Measurements from ENCODE around the gene OR6A2. TPM values are rescaled to one million over a fixed set of nuclear protein-coding genes. Genes with fewer than 3 reads are reported as not detected.
"Not testable (repeated sequence)": the region's sequence is repeated elsewhere in the genome, so short reads cannot be mapped to it uniquely, and the experiment has no call there.

The OR6A2 gene
- total RNA-seq, 1 donor from 2014 or later, result 0.32 TPM

- Mint-ChIP-seq H3K4me1 (ENCODE audit: low read depth) (peaks cover 1% of the 10 kb centered on the region), H3K27me3 (ENCODE audit: low read depth) (peaks cover 28% of the 10 kb centered on the region), H3K36me3 (ENCODE audit: low read depth) (no peaks in the 10 kb centered on the region), H3K4me3 (ENCODE audit: low read depth) (no peak overlapping the region), H3K9me3 (no peaks in the 10 kb centered on the region), H3K27ac (no peak overlapping the region)
- peak; percentile 23 for DNase-seq (ENCODE audit: low spot score)
- intact Hi-C loops (cut with micrococcal nuclease), result loop anchor here (10.0 kb wide), 1 partner anchor 182 kb away; no protein-coding TSS in a partner anchor
Measured at GRCh38 chr11:6812390-6813005, 13.0 kb upstream of the OR6A2 start.

- H3K27ac Mint-ChIP-seq; H3K27me3 Mint-ChIP-seq (ENCODE audit: low read depth); H3K36me3 Mint-ChIP-seq (ENCODE audit: low read depth); H3K9me3 Mint-ChIP-seq; H3K4me1 Mint-ChIP-seq (ENCODE audit: low read depth); DNase-seq (ENCODE audit: low spot score); intact Hi-C loops (cut with micrococcal nuclease); H3K4me3 Mint-ChIP-seq (ENCODE audit: low read depth): not testable (repeated sequence)
Measured at GRCh38 chr11:6801075-6801474, 1.6 kb upstream of the OR6A2 start.

- Mint-ChIP-seq H3K36me3 (ENCODE audit: low read depth) (no peaks in the 10 kb centered on the region), H3K27me3 (ENCODE audit: low read depth) (peaks cover 6% of the 10 kb centered on the region), H3K9me3 (no peaks in the 10 kb centered on the region), H3K4me3 (ENCODE audit: low read depth) (no peak overlapping the region), H3K27ac (no peak overlapping the region), H3K4me1 (ENCODE audit: low read depth) (no peaks in the 10 kb centered on the region)
- intact Hi-C loops (cut with micrococcal nuclease), result no loop called here
- no peak for DNase-seq (ENCODE audit: low spot score)
Measured at GRCh38 chr11:6794639-6795038, 4.8 kb downstream of the OR6A2 start.

- Mint-ChIP-seq H3K36me3 (ENCODE audit: low read depth) (no peaks in the 10 kb centered on the region), H3K27ac (no peak overlapping the region), H3K27me3 (ENCODE audit: low read depth) (peaks cover 14% of the 10 kb centered on the region), H3K4me3 (ENCODE audit: low read depth) (no peak overlapping the region), H3K4me1 (ENCODE audit: low read depth) (no peaks in the 10 kb centered on the region), H3K9me3 (no peaks in the 10 kb centered on the region)
- no peak for DNase-seq (ENCODE audit: low spot score)
- intact Hi-C loops (cut with micrococcal nuclease), result no loop called here
Measured at GRCh38 chr11:6790546-6790945, 8.9 kb downstream of the OR6A2 start.

- Mint-ChIP-seq H3K27me3 (ENCODE audit: low read depth) (peaks cover 21% of the 10 kb centered on the region), H3K36me3 (ENCODE audit: low read depth) (no peaks in the 10 kb centered on the region), H3K4me1 (ENCODE audit: low read depth) (no peaks in the 10 kb centered on the region), H3K9me3 (no peaks in the 10 kb centered on the region), H3K4me3 (ENCODE audit: low read depth) (no peak within 1 kb of the TSS), H3K27ac (no peak within 1 kb of the TSS)
- intact Hi-C loops (cut with micrococcal nuclease), result no loop called here
- no peak for DNase-seq (ENCODE audit: low spot score)
Measured at GRCh38 chr11:6782720-6783119, 16.8 kb downstream of the OR6A2 start, which contains the start of gene OR2AG1. TSS of gene OR2AG1 (plus strand) at chr11:6783020. CDS start at chr11:6785038, 2,018 bp downstream.

- H3K9me3 Mint-ChIP-seq, result no peaks in the 10 kb centered on the region
- intact Hi-C loops (cut with micrococcal nuclease), result no loop called here
- peaks cover 19% of the 10 kb centered on the region for H3K27me3 Mint-ChIP-seq (ENCODE audit: low read depth)
Measured at GRCh38 chr11:6780829-6781228, 18.7 kb downstream of the OR6A2 start.

GRCh38 chr11:6778518-6778917 is 21.0 kb downstream of the OR6A2 start:
- intact Hi-C loops (cut with micrococcal nuclease), result no loop called here
- peaks cover 27% of the 10 kb centered on the region for H3K27me3 Mint-ChIP-seq (ENCODE audit: low read depth)
- H3K36me3 Mint-ChIP-seq (ENCODE audit: low read depth), result no peaks in the 10 kb centered on the region
- no peak overlapping the region for H3K4me3 Mint-ChIP-seq (ENCODE audit: low read depth)
- no peak for DNase-seq (ENCODE audit: low spot score)
- H3K9me3 Mint-ChIP-seq, result no peaks in the 10 kb centered on the region
- no peaks in the 10 kb centered on the region for H3K4me1 Mint-ChIP-seq (ENCODE audit: low read depth)
- no peak overlapping the region for H3K27ac Mint-ChIP-seq

More at GRCh38 chr11:6780829-6781228, 18.7 kb downstream of the OR6A2 start:
- no peaks in the 10 kb centered on the region for H3K4me1 Mint-ChIP-seq (ENCODE audit: low read depth)
- no peak for DNase-seq (ENCODE audit: low spot score)
- H3K4me3 Mint-ChIP-seq (ENCODE audit: low read depth), result no peak overlapping the region
- no peaks in the 10 kb centered on the region for H3K36me3 Mint-ChIP-seq (ENCODE audit: low read depth)
- H3K27ac Mint-ChIP-seq, result no peak overlapping the region

GRCh38 chr11:6771926-6772893 is 27.3 kb downstream of the OR6A2 start, which contains the start of gene OR2AG2:
TSS of gene OR2AG2 (minus strand) at chr11:6771976. CDS start at chr11:6768957, 3,019 bp downstream.
- no peak within 1 kb of the TSS for H3K27ac Mint-ChIP-seq
- intact Hi-C loops (cut with micrococcal nuclease), result no loop called here
- no peaks in the 10 kb centered on the region for H3K36me3 Mint-ChIP-seq (ENCODE audit: low read depth)
- H3K4me3 Mint-ChIP-seq (ENCODE audit: low read depth), result no peak within 1 kb of the TSS
- no peak for DNase-seq (ENCODE audit: low spot score)
- no peaks in the 10 kb centered on the region for H3K9me3 Mint-ChIP-seq
- H3K4me1 Mint-ChIP-seq (ENCODE audit: low read depth), result peaks cover 2% of the 10 kb centered on the region
- peaks cover 17% of the 10 kb centered on the region for H3K27me3 Mint-ChIP-seq (ENCODE audit: low read depth)

GRCh38 chr11:6757373-6757967 is 42.0 kb downstream of the OR6A2 start:
- peak; percentile 39 for DNase-seq (ENCODE audit: low spot score)
- peaks cover 6% of the 10 kb centered on the region for H3K27me3 Mint-ChIP-seq (ENCODE audit: low read depth)
- H3K27ac Mint-ChIP-seq, result no peak overlapping the region
- H3K4me1 Mint-ChIP-seq (ENCODE audit: low read depth), result peaks cover 3% of the 10 kb centered on the region
- H3K9me3 Mint-ChIP-seq, result no peaks in the 10 kb centered on the region
- no peaks in the 10 kb centered on the region for H3K36me3 Mint-ChIP-seq (ENCODE audit: low read depth)
- no peak overlapping the region for H3K4me3 Mint-ChIP-seq (ENCODE audit: low read depth)
- intact Hi-C loops (cut with micrococcal nuclease), result loop anchor here (1.0 to 2.0 kb wide), 3 partner anchors 15 to 47 kb away; no protein-coding TSS in a partner anchor

GRCh38 chr11:6755953-6756347 is 43.5 kb downstream of the OR6A2 start:
- peaks cover 5% of the 10 kb centered on the region for H3K27me3 Mint-ChIP-seq (ENCODE audit: low read depth)
- no peaks in the 10 kb centered on the region for H3K36me3 Mint-ChIP-seq (ENCODE audit: low read depth)
- no peak overlapping the region for H3K4me3 Mint-ChIP-seq (ENCODE audit: low read depth)
- H3K4me1 Mint-ChIP-seq (ENCODE audit: low read depth), result peaks cover 3% of the 10 kb centered on the region
- no peak overlapping the region for H3K27ac Mint-ChIP-seq
- no peak for DNase-seq (ENCODE audit: low spot score)
- no peaks in the 10 kb centered on the region for H3K9me3 Mint-ChIP-seq
- intact Hi-C loops (cut with micrococcal nuclease), result loop anchor here (2.0 kb wide), 1 partner anchor 45 kb away; no protein-coding TSS in a partner anchor

- no peak for DNase-seq (ENCODE audit: low spot score)
- H3K36me3 Mint-ChIP-seq (ENCODE audit: low read depth), result no peaks in the 10 kb centered on the region
- H3K4me3 Mint-ChIP-seq (ENCODE audit: low read depth), result no peak overlapping the region
- H3K27me3 Mint-ChIP-seq (ENCODE audit: low read depth), result peaks cover 1% of the 10 kb centered on the region
- intact Hi-C loops (cut with micrococcal nuclease), result no loop called here
- H3K9me3 Mint-ChIP-seq, result no peaks in the 10 kb centered on the region
- H3K27ac Mint-ChIP-seq, result no peak overlapping the region
- H3K4me1 Mint-ChIP-seq (ENCODE audit: low read depth), result peaks cover 3% of the 10 kb centered on the region
Measured at GRCh38 chr11:6755303-6755952, 44.1 kb downstream of the OR6A2 start.

GRCh38 chr11:6747097-6747668 is 52.3 kb downstream of the OR6A2 start:
- H3K4me3 Mint-ChIP-seq (ENCODE audit: low read depth), result no peak overlapping the region
- no peak overlapping the region for H3K27ac Mint-ChIP-seq
- H3K36me3 Mint-ChIP-seq (ENCODE audit: low read depth), result peaks cover 10% of the 10 kb centered on the region
- no peak for DNase-seq (ENCODE audit: low spot score)
- peaks cover 17% of the 10 kb centered on the region for H3K4me1 Mint-ChIP-seq (ENCODE audit: low read depth)
- no peaks in the 10 kb centered on the region for H3K9me3 Mint-ChIP-seq
- H3K27me3 Mint-ChIP-seq (ENCODE audit: low read depth), result no peaks in the 10 kb centered on the region
- intact Hi-C loops (cut with micrococcal nuclease), result loop anchor here (2.0 to 5.0 kb wide), 3 partner anchors 65 to 180 kb away; partner anchors contain the start of genes MRPL17 and ZNF215
